Motor neuron (in vitro differentiated cells): ENCODE measurements around the gene PSTPIP1. TPM values are rescaled to one million over a fixed set of nuclear protein-coding genes. Genes with fewer than 3 reads are reported as not detected.
A peak's percentile ranks its signal among the peaks of the same experiment; 100 is the strongest.

Experiments used
- ATAC-seq, 8 experiments: fragments of 200-7000 bp; cut with Tn5 transposase; replicated peaks in 6 of 8; 2 replicates each; pipeline ENCODE4 v1.8.0; 2021; ENCODE audit warnings: mild to moderate bottlenecking in 8 of 8, moderate library complexity in 8 of 8
- H3K27ac ChIP-seq, 2 donors: fragments of 250-450 bp; sonication (Bioruptor Pico); 2 replicates each; pipeline ENCODE4 v1.9.0; 2021; ENCODE audit warnings: antibody characterized with exemption in 2 of 2, mild to moderate bottlenecking in 2 of 2, moderate library complexity in 1 of 2
- H3K4me1 ChIP-seq, 2 donors: fragments of 250-450 bp; sonication (Bioruptor Pico); replicated peaks in 1 of 2; 2 replicates each; pipeline ENCODE4 v1.6.1; 2021; ENCODE audit warnings: antibody characterized with exemption in 2 of 2, mild to moderate bottlenecking in 2 of 2, moderate library complexity in 1 of 2
- H3K4me3 ChIP-seq, 5 donors: fragments of 250-450 bp; sonication (Bioruptor Pico); 2 replicates each; pipeline ENCODE4 v1.9.0; 2021; ENCODE audit warnings: antibody characterized with exemption in 5 of 5, mild to moderate bottlenecking in 5 of 5, moderate library complexity in 4 of 5
- WGBS, 10 experiments: fragments of 450-650 bp; shearing (Covaris generic); methylation state at CpG; one replicate each; pipeline ENCODE4 v1.0.0; 2022; 5-methylcytosine and 5-hydroxymethylcytosine counted together
- in situ Hi-C, 9 experiments: fragments of 400-800 bp; cut with MboI; loops; one replicate each; pipeline ENCODE4 v1.15.0; 2021; ENCODE audit warnings: low sequenced_read_pairs in 9 of 9, low pct_unique_long_range_greater_than_20kb in 2 of 9; ENCODE audit not compliant: unreplicated experiment in 9 of 9
- total RNA-seq, 8 experiments: library from RNA; unstranded; fragments of 300-600 nt; gene quantifications; 2 replicates each; pipeline versions ENCODE4 v1.2.3 to v1.2.4, GENCODE V29; 2022

Gene PSTPIP1
- total RNA-seq, 8 experiments from 2014 or later: 0.14 to 5.0 (median 1.4) TPM; not detected in 1

GRCh38 chr15:77034695-77035489, 40.0 kb downstream of the PSTPIP1 start:
- in situ Hi-C loops: no loop called here

DNA sequence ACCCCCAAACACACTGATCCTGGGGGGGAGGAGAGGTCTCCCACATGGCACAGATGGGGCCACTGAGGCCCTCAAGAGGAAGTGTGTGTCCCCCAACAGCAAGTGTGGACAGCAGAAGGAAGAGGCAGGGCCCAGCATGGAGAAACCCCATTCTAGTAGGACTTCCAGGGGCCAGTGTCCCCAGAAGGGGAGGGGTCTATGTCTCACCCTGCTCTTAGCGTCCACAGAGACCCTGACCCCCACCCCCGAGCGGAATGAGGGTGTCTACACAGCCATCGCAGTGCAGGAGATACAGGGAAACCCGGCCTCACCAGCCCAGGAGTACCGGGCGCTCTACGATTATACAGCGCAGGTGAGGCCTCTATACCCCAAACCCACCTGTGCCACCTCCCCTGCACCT, 40.7 kb downstream of the PSTPIP1 start:
- 100% methylated on average over 1 to 6 of the region's 9 CpGs; no CpG with 5 or more reads in 4 of the 10 experiments for WGBS, 10 experiments
- Histone ChIP-seq H3K4me1 (peaks cover 8 to 10% of the 10 kb centered on the region in 2 donors), H3K27ac (no peak overlapping the region), H3K4me3 (no peak overlapping the region)
- ATAC-seq: no peak
- in situ Hi-C loops: no loop called here

More at GRCh38 chr15:77034695-77035489, 40.0 kb downstream of the PSTPIP1 start:
- WGBS, 10 experiments: 20 to 80% (median 76%) methylated on average over 1 to 7 of the region's 14 CpGs; no CpG with 5 or more reads in 7 of the 10 experiments
- peak in 6 of 8 experiments; percentile 6 to 35 (median 20) for ATAC-seq
- no peak overlapping the region for H3K4me3 ChIP-seq
- H3K4me1 ChIP-seq: peaks cover 14 to 17% of the 10 kb centered on the region in 2 donors
- H3K27ac ChIP-seq: peak overlapping the region in 1 of 2 donors; percentile 10

GRCh38 chr15:77035999-77036471, 41.1 kb downstream of the PSTPIP1 start:
- no peak for ATAC-seq
- in situ Hi-C loops: no loop called here
- no peak overlapping the region for H3K4me3 ChIP-seq
- H3K4me1 ChIP-seq: peaks cover 3 to 6% of the 10 kb centered on the region in 2 donors
- 70 to 100% (median 81%) methylated on average over 1 to 5 of the region's 13 CpGs; no CpG with 5 or more reads in 5 of the 10 experiments for WGBS, 10 experiments
- no peak overlapping the region for H3K27ac ChIP-seq

DNA sequence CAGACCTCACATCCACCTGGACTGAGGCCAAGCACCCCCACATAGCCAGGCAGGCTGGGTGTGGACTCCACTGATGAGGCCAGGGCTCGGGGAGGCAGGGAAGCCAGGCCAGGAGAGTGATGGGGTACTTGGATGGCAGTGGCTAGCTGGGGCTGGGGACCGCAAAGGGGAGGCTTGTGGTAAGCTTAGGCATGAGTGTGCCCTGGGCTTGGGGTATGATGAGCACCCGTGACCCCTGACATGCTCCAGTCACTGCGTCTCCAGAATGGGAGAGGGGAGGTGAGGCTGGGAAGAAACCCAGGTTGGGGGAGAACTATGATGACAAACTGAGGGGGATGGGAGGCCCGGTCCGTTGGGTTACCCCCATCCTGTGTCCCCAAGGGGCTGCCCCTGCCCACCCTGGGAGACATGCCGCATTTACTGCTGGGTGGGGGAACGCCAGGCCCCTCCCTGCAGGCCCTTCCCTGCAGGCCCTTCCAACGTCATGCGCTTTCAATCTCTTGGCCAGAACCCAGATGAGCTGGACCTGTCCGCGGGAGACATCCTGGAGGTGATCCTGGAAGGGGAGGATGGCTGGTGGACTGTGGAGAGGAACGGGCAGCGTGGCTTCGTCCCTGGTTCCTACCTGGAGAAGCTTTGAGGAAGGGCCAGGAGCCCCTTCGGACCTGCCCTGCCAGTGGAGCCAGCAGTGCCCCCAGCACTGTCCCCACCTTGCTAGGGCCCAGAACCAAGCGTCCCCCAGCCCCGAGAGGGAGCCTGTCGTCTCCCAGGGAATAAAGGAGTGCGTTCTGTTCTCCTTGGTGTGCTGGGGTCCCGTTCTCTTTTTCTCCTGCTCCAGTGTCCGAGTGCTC, 41.8 kb downstream of the PSTPIP1 start:
- in situ Hi-C loops: no loop called here
- Histone ChIP-seq H3K4me3 (no peak overlapping the region), H3K4me1 (no peaks in the 10 kb centered on the region), H3K27ac (no peak overlapping the region)
- peak in 1 of 8 experiments; percentile 4 for ATAC-seq
- 40 to 100% (median 82%) methylated on average over 1 to 7 of the region's 22 CpGs; no CpG with 5 or more reads in 3 of the 10 experiments for WGBS, 10 experiments

GRCh38 chr15:77037388-77038209, 42.7 kb downstream of the PSTPIP1 start:
- 81 to 100% (median 98%) methylated on average over 1 to 7 of the region's 12 CpGs; no CpG with 5 or more reads in 6 of the 10 experiments for WGBS, 10 experiments
- ATAC-seq: peak in 3 of 8 experiments; percentile 3 to 18 (median 8)
- in situ Hi-C loops: no loop called here
- Histone ChIP-seq H3K4me3 (no peak overlapping the region), H3K4me1 (no peaks in the 10 kb centered on the region), H3K27ac (no peak overlapping the region)

- peak in 3 of 8 experiments; percentile 9 to 47 (median 46) for ATAC-seq
- in situ Hi-C loops: no loop called here
- Histone ChIP-seq H3K4me3 (no peak overlapping the region), H3K27ac (no peak overlapping the region), H3K4me1 (no peaks in the 10 kb centered on the region)
- 80 to 100% (median 86%) methylated on average over 2 to 3 of the region's 10 CpGs; no CpG with 5 or more reads in 4 of the 10 experiments for WGBS, 10 experiments
These were observed 43.6 kb downstream of the PSTPIP1 start for GRCh38 chr15:77038312-77039216.

- ATAC-seq: no peak
- Histone ChIP-seq H3K4me1 (no peaks in the 10 kb centered on the region), H3K27ac (no peak overlapping the region), H3K4me3 (no peak overlapping the region)
- WGBS, 10 experiments: 88 to 100% (median 97%) methylated on average over 1 to 3 of the region's 5 CpGs; no CpG with 5 or more reads in 6 of the 10 experiments
- in situ Hi-C loops: no loop called here
These were observed 44.2 kb downstream of the PSTPIP1 start for GRCh38 chr15:77039217-77039533.

GRCh38 chr15:77039848-77040247, 44.9 kb downstream of the PSTPIP1 start:
- in situ Hi-C loops: no loop called here
- no peak overlapping the region for H3K27ac ChIP-seq
- ATAC-seq: no peak

DNA sequence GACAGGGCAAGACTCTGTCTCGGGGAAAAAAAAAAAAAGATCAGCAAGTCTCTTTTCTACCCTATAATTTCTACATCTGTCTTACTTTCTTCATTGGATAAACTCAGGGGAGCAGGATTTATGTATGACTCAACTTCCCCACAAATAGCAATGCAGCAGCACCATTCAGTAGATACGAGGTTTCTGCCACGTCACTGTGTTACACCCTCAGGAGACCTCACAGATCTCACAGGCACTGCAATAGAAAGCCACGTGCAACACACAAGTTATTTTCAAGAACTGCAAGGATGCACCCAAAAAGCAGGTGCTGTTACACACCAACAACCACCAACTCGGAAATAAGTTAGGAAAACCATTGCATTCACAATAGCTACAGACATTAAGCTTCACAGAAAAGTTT, 45.7 kb downstream of the PSTPIP1 start:
- Histone ChIP-seq H3K4me3 (no peak overlapping the region), H3K4me1 (no peaks in the 10 kb centered on the region), H3K27ac (no peak overlapping the region)
- 20 to 94% (median 89%) methylated on average over 1 to 4 of the region's 5 CpGs; no CpG with 5 or more reads in 2 of the 10 experiments for WGBS, 10 experiments
- ATAC-seq: no peak
- in situ Hi-C loops: no loop called here

More at GRCh38 chr15:77039848-77040247, 44.9 kb downstream of the PSTPIP1 start:
- no peak overlapping the region for H3K4me3 ChIP-seq
- no peaks in the 10 kb centered on the region for H3K4me1 ChIP-seq
- WGBS, 10 experiments: 81 to 100% (median 95%) methylated on average over 2 to 6 of the region's 8 CpGs; no CpG with 5 or more reads in 4 of the 10 experiments

- 84 to 100% (median 90%) methylated on average over 2 to 8 of the region's 8 CpGs; no CpG with 5 or more reads in 1 of the 10 experiments for WGBS, 10 experiments
These were observed 47.5 kb downstream of the PSTPIP1 start for GRCh38 chr15:77042245-77042919.

More at GRCh38 chr15:77042245-77042919, 47.5 kb downstream of the PSTPIP1 start:
- Histone ChIP-seq H3K4me3 (no peak overlapping the region), H3K27ac (no peak overlapping the region), H3K4me1 (no peaks in the 10 kb centered on the region)
- in situ Hi-C loops: no loop called here
- no peak for ATAC-seq
